GM23338 (cell line): ENCODE data around the gene TP73. TPM values are rescaled to one million over a fixed set of nuclear protein-coding genes. Genes with fewer than 3 reads are reported as not detected.

Experiments used
- ATAC-seq: fragments of 200-7000 bp; cut with Tn5 transposase; 3 replicates; pipeline ENCODE4 v1.9.1; 2020
- DNase-seq: peaks from one replicate; pipeline ENCODE4 v3.0.0-alpha.2; 2015; ENCODE audit warnings: low spot score
- H2AFZ ChIP-seq: fragments of 200-600 bp; sonication (generic); 2 replicates; pipeline ENCODE4 v1.8.0; 2016; ENCODE audit warnings: antibody characterized with exemption, mild to moderate bottlenecking, moderate library complexity
- H3F3A ChIP-seq: fragments of 200-600 bp; sonication (generic); replicated peaks from 2 replicates; pipeline ENCODE4 v1.8.0; 2017; ENCODE audit warnings: antibody characterized with exemption, mixed run types, low read depth
- H3K27ac ChIP-seq: fragments of 200-600 bp; sonication (generic); 2 replicates; pipeline ENCODE4 v1.6.1; 2016; ENCODE audit warnings: low read depth
- H3K27me3 ChIP-seq: fragments of 200-600 bp; sonication (generic); 2 replicates; pipeline ENCODE4 v1.8.0; 2016; ENCODE audit warnings: mild to moderate bottlenecking, mixed run types, moderate library complexity; ENCODE audit not compliant: insufficient read depth
- H3K36me3 ChIP-seq: fragments of 200-600 bp; sonication (generic); 2 replicates; pipeline ENCODE4 v1.8.0; 2016; ENCODE audit warnings: mild to moderate bottlenecking; ENCODE audit not compliant: insufficient read depth
- H3K4me1 ChIP-seq: fragments of 200-600 bp; sonication (generic); 2 replicates; pipeline ENCODE4 v1.8.0; 2016; ENCODE audit warnings: mild to moderate bottlenecking, moderate library complexity; ENCODE audit not compliant: insufficient read depth
- H3K4me2 ChIP-seq: fragments of 200-600 bp; sonication (generic); 2 replicates; pipeline ENCODE4 v1.7.1; 2017; ENCODE audit warnings: mixed run types
- H3K4me3 ChIP-seq: fragments of 200-600 bp; sonication (generic); 2 replicates; pipeline ENCODE4 v1.6.1; 2016; ENCODE audit warnings: mixed run types
- H3K79me2 ChIP-seq: fragments of 200-600 bp; sonication (generic); replicated peaks from 2 replicates; pipeline ENCODE4 v1.8.0; 2017; ENCODE audit warnings: mild to moderate bottlenecking; ENCODE audit not compliant: insufficient read depth
- H3K9me2 ChIP-seq: fragments of 200-600 bp; sonication (generic); 2 replicates; pipeline ENCODE4 v1.8.0; 2017; ENCODE audit not compliant: insufficient read depth
- H4K20me1 ChIP-seq: fragments of 200-600 bp; sonication (generic); replicated peaks from 2 replicates; pipeline ENCODE4 v1.8.0; 2017; ENCODE audit warnings: mild to moderate bottlenecking; ENCODE audit not compliant: insufficient read depth
- H3K27ac Mint-ChIP-seq: 2 replicates; pipeline ENCODE4 v1.8.0; 2020; ENCODE audit warnings: inconsistent platforms, mild to moderate bottlenecking, moderate library complexity, mixed read lengths
- H3K27me3 Mint-ChIP-seq: 3 replicates; pipeline ENCODE4 v1.8.0; 2022; ENCODE audit warnings: low read depth, mild to moderate bottlenecking, moderate library complexity, mixed read lengths, inconsistent platforms; ENCODE audit not compliant: insufficient read depth, poor library complexity
- H3K36me3 Mint-ChIP-seq: 3 replicates; pipeline ENCODE4 v1.8.0; 2021; ENCODE audit warnings: low read depth, mild to moderate bottlenecking, inconsistent platforms, moderate library complexity, mixed read lengths
- H3K4me1 Mint-ChIP-seq: 3 replicates; pipeline ENCODE4 v1.8.0; 2020; ENCODE audit warnings: mild to moderate bottlenecking, inconsistent platforms, mixed read lengths
- H3K4me3 Mint-ChIP-seq: 3 replicates; pipeline ENCODE4 v1.8.0; 2021; ENCODE audit warnings: moderate library complexity, mild to moderate bottlenecking, inconsistent platforms, mixed read lengths
- H3K9me3 Mint-ChIP-seq: 3 replicates; pipeline ENCODE4 v1.8.0; 2020; ENCODE audit warnings: moderate library complexity, mild to moderate bottlenecking, inconsistent platforms, mixed read lengths
- CREB1 ChIP-seq: fragments of 250-450 bp; sonication (Bioruptor Pico); IDR thresholded peaks from 2 replicates; pipeline ENCODE4 v1.5.0; 2020; ENCODE audit warnings: low read depth, mild to moderate bottlenecking, moderate library complexity
- CTCF ChIP-seq, 2 experiments: fragments of 200-600 bp in 1 of 2; sonication (generic) in 1 of 2; conservative IDR thresholded peaks; 2 replicates each; pipeline versions ENCODE4 v1.5.1 to v1.6.1; 2016 to 2017; ENCODE audit warnings: antibody characterized with exemption in 2 of 2, low read depth in 2 of 2, mild to moderate bottlenecking in 2 of 2, moderate library complexity in 1 of 2
- ETS1 ChIP-seq: IDR thresholded peaks from 2 replicates; pipeline ENCODE4 v1.6.1; 2016; ENCODE audit warnings: antibody characterized with exemption
- EZH2 ChIP-seq: fragments of 200-600 bp; sonication (generic); IDR thresholded peaks from one replicate; pipeline ENCODE4 v1.8.0; 2017; ENCODE audit warnings: antibody characterized with exemption, mild to moderate bottlenecking, low read depth; ENCODE audit not compliant: unreplicated experiment
- EZH2phosphoT487 ChIP-seq: fragments of 200-600 bp; sonication (generic); IDR thresholded peaks from one replicate; pipeline ENCODE4 v1.8.1; 2018; ENCODE audit warnings: antibody characterized with exemption; ENCODE audit not compliant: unreplicated experiment
- ZNF462 ChIP-seq: fragments of 250-450 bp; sonication (Bioruptor Pico); IDR thresholded peaks from 2 replicates; pipeline ENCODE4 v1.5.0; 2020; ENCODE audit warnings: mild to moderate bottlenecking, moderate library complexity
- polyA plus RNA-seq: library from polyadenylated mRNA; unstranded; fragments of >200 nt; fragmentation: Nextera tagmentation; extraction: Ambion mirVana; gene quantifications from 2 replicates; pipeline ENCODE4 v1.2.1, GENCODE V29; 2016
- total RNA-seq: library from RNA; depleted of rRNA; stranded (reverse); fragments of >200 nt; shearing (Covaris generic); gene quantifications from 2 replicates; pipeline ENCODE4 v1.2.3, GENCODE V29; 2014

The TP73 gene
- total and polyA plus RNA-seq, 2 experiments from 2014 or later: 1.4 to 3.4 TPM

- Histone ChIP-seq H3K79me2 (no peaks in the 10 kb centered on the region), H4K20me1 (no peaks in the 10 kb centered on the region), H3K4me2 (no peak overlapping the region), H3K36me3 (no peaks in the 10 kb centered on the region), H3K4me3 (no peak overlapping the region), H3K9me2 (no peaks in the 10 kb centered on the region), H3K4me1 (peaks cover 8% of the 10 kb centered on the region; the same call in 1 of the 2 replicates), H3F3A (no peaks in the 10 kb centered on the region), H3K27me3 (no peaks in the 10 kb centered on the region), H3K27ac (no peak overlapping the region), H2AFZ (no peak overlapping the region)
- no peak for TF ChIP-seq EZH2
- no peak for TF ChIP-seq CREB1
- TF ChIP-seq ZNF462 (CRISPR knock-in tag): no peak
- TF ChIP-seq EZH2phosphoT487: no peak
- Mint-ChIP-seq H3K9me3 (no peaks in the 10 kb centered on the region; the same call in 2 of the 3 replicates), H3K4me1 (peaks cover 17% of the 10 kb centered on the region), H3K27ac (no peak overlapping the region), H3K4me3 (no peak overlapping the region), H3K36me3 (no peaks in the 10 kb centered on the region), H3K27me3 (peaks cover 19% of the 10 kb centered on the region)
- ATAC-seq (no peak), DNase-seq (no peak)
Observed at GRCh38 chr1:3693321-3693720, 41.0 kb downstream of the TP73 start.

- Histone ChIP-seq H3K27ac (no peak overlapping the region), H3K36me3 (no peaks in the 10 kb centered on the region), H3F3A (no peaks in the 10 kb centered on the region), H3K4me2 (no peak overlapping the region), H3K79me2 (no peaks in the 10 kb centered on the region), H2AFZ (peak overlapping the region; percentile 59; the same call in 1 of the 2 replicates), H3K9me2 (no peaks in the 10 kb centered on the region), H3K4me3 (no peak overlapping the region), H3K4me1 (no peaks in the 10 kb centered on the region), H4K20me1 (no peaks in the 10 kb centered on the region), H3K27me3 (no peaks in the 10 kb centered on the region)
- no peak for TF ChIP-seq ETS1
- peak; percentile 70 to 85 for TF ChIP-seq CTCF (conservative IDR thresholded peaks at IDR 0.05; ENCODE audit: low read depth in 2 of 2)
- H3K36me3 Mint-ChIP-seq: no peaks in the 10 kb centered on the region
- H3K4me1 Mint-ChIP-seq: peaks cover 7% of the 10 kb centered on the region; the same call in 2 of the 3 replicates
- H3K27ac Mint-ChIP-seq: no peak overlapping the region
- ATAC-seq: peak; percentile 95
- peak; percentile 91 for DNase-seq
- peaks cover 20% of the 10 kb centered on the region for H3K27me3 Mint-ChIP-seq
- no peaks in the 10 kb centered on the region; the same call in 2 of the 3 replicates for H3K9me3 Mint-ChIP-seq
- H3K4me3 Mint-ChIP-seq: peak overlapping the region; percentile 46; the same call in 1 of the 3 replicates
Observed at GRCh38 chr1:3695326-3696217, 43.3 kb downstream of the TP73 start.
